Activated CD8-positive, alpha-beta memory T cell treated with anti-CD3 and anti-CD28 coated beads for 36 hours (primary cell): ENCODE measurements around the gene SLC47A2. TPM values are rescaled to one million over a fixed set of nuclear protein-coding genes. Genes with fewer than 3 reads are reported as not detected.

ENCODE experiments used
- CTCF ChIA-PET: fragments of 350-600 bp; sonication (Branson Sonifier 250); formaldehyde crosslinking; loops from one replicate; lab custom pipeline; 2021; ENCODE audit warnings: antibody characterized with exemption; lab: Charles Lee
- POLR2A ChIA-PET: fragments of 350-600 bp; sonication (Branson Sonifier 250); formaldehyde crosslinking; loops from one replicate; lab custom pipeline; 2021; ENCODE audit warnings: antibody characterized with exemption; lab: Charles Lee
- total RNA-seq, 2 experiments: library from RNA; stranded (reverse); gene quantifications; one replicate each; pipeline ENCODE4 v1.2.3, GENCODE V29; 2021

SLC47A2 gene
- total RNA-seq, 2 experiments from 2014 or later, result not detected

DNA sequence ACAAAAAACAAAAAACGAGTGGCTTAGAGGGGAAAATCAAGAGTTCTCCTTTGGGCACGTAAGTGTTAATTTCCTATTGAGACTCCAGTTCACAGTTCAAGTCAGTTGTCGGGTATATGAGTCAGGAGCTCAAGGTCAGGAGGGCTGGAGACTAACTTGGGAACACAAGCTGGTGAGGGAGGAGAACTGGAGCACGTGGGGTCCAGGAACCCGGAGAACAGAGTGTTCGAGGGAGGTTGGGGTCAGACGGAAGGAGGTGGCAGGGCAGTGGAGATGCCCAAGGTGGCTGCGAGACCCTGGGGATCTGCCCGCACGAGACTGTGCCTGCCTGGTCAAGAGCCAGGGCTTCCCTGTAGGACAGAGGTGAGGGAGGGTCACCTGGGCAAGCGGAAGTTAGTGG is 19.7 kb upstream of the SLC47A2 start:
- ChIA-PET POLR2A (no interaction called here), CTCF (no interaction called here)

DNA sequence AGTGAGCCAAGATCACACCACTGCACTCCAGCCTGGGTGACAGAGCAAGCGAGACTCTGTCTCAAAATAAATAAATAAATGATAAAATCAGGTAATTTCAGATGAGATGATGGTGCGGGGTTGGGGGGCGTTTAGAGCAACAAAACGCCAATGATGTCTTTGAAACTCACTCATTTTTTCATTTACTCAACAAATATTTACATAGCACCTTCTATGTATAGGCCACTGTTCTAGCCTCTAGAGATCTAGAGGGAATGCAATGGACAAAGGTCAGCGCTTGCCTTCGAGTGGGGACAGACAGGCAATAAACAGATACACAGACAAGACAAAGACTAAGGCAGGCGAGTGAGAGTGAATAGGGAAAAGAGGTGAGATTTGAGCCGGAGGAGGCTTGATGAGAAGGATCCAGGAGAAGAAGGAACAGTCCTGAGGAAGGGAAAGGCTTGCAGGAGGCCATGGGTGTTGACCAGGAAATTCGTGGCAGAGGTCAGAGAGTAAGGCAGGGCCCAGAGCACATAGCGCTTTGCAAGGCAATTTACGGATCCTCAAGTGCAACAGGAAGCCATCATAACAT is 17.7 kb upstream of the SLC47A2 start:
- ChIA-PET POLR2A (no interaction called here), CTCF (no interaction called here)

- ChIA-PET POLR2A (interaction anchor here (0.7 kb wide), 1 partner anchor 70 kb away, joined by 3 read pairs; no protein-coding TSS in a partner anchor), CTCF (no interaction called here)
Measured at GRCh38 chr17:19731626-19732025, 15.2 kb upstream of the SLC47A2 start.

- CTCF ChIA-PET, result no interaction called here
Measured at GRCh38 chr17:19730843-19731242, 14.5 kb upstream of the SLC47A2 start.

GRCh38 chr17:19729900-19730299 is 13.5 kb upstream of the SLC47A2 start:
- POLR2A ChIA-PET, result no interaction called here
- CTCF ChIA-PET, result no interaction called here

More at GRCh38 chr17:19730843-19731242, 14.5 kb upstream of the SLC47A2 start:
- POLR2A ChIA-PET, result no interaction called here

DNA sequence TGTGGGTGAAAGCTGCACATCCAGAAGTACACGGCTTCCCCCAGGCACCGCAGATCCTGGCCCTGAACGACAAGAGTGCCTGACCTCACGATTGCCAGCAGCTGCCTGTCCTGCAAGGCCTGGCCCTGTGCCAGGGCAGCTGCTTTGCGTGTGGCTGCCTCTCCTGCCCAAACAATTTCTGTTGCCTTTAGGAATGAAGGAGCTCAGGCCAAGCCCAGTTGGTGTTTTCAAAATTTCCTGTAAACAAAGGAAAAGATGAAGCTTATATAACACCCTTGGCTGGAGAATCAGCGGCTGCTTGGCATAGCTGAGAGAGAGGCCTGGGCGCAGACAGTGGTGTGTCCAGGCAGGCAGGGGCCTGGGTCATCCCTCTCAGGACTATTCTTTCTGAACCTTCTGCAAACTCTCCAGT is 11.7 kb upstream of the SLC47A2 start:
- ChIA-PET POLR2A (no interaction called here), CTCF (no interaction called here)

DNA sequence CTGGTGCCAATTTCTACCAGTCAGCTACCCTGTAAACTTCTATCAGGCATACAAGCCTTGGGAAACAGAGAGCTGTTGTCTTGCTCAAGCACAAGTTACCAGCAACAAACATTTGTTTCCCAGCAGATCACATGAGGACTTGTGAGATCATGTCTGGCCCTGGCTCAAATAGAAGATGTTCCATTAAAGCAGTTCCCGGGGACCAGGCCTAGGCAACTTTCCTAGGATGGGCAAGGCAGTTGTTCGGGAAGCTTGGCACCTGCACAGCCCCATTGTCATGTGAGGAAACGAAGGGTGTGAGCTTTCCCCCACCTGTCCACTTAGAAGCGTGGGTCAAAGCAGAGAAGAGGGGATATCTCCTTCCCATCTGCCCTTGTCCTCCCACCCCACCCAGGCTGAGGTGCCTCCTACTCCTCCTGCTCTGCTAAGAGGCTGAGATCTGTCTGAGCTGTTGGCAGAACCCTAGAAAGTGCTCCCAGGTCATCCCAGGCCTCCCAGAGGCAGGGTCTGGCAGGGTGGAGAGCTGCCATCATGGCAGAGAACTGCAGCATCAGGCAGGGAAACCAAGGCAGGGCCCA is 11.2 kb upstream of the SLC47A2 start:
- POLR2A ChIA-PET, result no interaction called here
- CTCF ChIA-PET, result no interaction called here

DNA sequence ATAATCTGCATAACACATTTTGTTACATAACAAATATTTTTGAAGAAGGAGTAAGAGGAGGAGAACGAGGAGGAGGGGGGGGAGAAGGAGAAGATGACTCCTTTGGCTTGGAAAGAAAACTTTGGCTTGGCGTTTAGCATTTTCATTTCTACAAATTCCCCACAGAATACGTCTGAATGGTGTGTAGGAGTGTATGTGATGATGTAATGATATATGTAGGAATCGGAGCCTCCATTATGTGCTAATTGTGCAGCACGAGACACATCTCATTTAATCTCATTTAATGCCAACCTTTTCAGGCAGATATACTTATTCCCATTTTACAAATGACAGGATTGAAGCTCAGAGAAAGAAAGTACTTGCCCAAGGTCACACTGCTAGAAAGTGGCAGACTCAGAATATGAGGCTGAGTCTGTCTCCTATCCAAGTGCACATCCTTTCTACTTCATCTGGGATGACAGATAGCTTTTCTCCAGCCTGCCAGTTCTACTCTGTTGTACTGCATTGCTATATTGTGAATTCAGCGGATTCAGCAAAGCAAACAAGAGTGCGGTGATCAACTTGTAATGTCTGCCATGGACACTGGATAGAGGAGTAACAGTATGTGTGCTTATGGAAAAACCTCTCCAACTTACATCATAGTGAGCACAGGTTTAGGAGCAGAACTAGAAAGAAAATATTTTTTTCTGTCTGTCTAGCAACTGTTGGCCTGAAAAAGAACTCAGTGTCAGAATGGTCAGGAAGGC is 10.4 kb upstream of the SLC47A2 start:
- CTCF ChIA-PET, result interaction anchor here (1.2 kb wide), 1 partner anchor 36 kb away, joined by 3 read pairs; no protein-coding TSS in a partner anchor
- POLR2A ChIA-PET, result no interaction called here

GRCh38 chr17:19725486-19725885 is 9.1 kb upstream of the SLC47A2 start:
- CTCF ChIA-PET, result interaction anchor here (0.6 to 1.2 kb wide), 3 partner anchors 37 to 196 kb away, joined by 3 read pairs; no protein-coding TSS in a partner anchor
- POLR2A ChIA-PET, result no interaction called here

DNA sequence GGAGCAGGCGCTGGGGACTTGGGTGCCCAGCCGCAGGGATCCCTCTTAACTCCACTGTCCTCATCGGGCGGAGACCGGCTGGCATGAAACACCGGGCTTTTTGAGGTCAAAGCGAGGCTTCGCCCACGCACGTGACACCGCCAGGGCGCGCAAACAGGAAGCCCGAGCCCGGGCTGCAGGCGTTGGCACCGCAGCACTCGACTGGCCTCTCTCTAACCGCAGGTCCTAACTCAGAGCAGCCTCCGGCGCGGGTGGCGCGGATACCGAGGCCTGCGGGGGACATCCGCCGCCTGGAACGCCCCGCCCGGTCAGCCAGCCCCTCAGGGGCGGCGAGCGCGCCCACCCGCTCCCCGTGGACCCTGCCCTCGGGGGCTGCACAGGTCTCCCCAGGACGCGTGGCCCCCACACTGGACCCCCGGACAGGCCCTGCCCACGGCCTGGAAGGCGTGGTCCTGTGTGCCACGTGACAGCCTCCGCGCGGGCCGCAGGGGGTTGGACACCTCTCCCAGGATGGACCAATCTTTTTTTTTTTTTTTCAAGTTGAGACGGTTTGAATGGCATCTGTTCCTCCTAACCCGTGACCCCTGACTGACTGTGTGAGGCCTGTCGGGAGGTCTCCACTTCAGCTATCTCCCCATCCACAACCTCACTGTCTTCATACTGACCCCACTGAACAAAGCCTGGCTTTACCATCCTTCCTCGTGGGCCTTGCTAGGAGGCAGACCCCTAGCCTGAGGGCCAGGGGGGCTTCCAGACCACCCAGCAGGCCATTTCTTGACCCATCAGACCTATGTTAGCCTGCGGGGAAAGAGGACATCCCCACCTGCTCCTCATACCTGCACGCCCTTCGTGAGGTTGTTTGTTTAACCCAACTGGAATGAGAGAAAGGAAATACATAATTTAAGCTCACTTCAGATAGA is 8.4 kb upstream of the SLC47A2 start:
- ChIA-PET CTCF (interaction anchor here (0.6 to 0.7 kb wide), 2 partner anchors 38 to 195 kb away, joined by 3 read pairs; no protein-coding TSS in a partner anchor), POLR2A (no interaction called here)

GRCh38 chr17:19723964-19724363 is 7.6 kb upstream of the SLC47A2 start:
- ChIA-PET CTCF (interaction anchor here (0.7 kb wide), 1 partner anchor 32 kb away, joined by 4 read pairs; no protein-coding TSS in a partner anchor), POLR2A (no interaction called here)

GRCh38 chr17:19720631-19721426 is 4.4 kb upstream of the SLC47A2 start:
- POLR2A ChIA-PET, result no interaction called here
- CTCF ChIA-PET, result interaction anchor here (0.6 to 1.0 kb wide), 2 partner anchors 20 to 44 kb away, joined by 3 to 5 read pairs; no protein-coding TSS in a partner anchor

DNA sequence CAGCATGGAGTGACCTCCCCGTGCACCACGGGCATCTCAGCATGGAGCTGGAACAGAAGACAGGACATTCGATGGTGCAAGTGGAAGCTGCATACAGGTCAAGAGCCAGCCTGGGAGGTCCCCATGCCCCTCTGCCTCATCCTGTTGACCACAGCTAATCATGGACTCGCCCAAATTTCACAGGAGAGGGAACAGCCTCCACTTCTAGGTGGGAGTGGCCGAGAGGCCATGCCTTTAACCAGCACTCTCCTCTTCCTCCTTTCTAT is 3.8 kb upstream of the SLC47A2 start:
- POLR2A ChIA-PET, result no interaction called here

DNA sequence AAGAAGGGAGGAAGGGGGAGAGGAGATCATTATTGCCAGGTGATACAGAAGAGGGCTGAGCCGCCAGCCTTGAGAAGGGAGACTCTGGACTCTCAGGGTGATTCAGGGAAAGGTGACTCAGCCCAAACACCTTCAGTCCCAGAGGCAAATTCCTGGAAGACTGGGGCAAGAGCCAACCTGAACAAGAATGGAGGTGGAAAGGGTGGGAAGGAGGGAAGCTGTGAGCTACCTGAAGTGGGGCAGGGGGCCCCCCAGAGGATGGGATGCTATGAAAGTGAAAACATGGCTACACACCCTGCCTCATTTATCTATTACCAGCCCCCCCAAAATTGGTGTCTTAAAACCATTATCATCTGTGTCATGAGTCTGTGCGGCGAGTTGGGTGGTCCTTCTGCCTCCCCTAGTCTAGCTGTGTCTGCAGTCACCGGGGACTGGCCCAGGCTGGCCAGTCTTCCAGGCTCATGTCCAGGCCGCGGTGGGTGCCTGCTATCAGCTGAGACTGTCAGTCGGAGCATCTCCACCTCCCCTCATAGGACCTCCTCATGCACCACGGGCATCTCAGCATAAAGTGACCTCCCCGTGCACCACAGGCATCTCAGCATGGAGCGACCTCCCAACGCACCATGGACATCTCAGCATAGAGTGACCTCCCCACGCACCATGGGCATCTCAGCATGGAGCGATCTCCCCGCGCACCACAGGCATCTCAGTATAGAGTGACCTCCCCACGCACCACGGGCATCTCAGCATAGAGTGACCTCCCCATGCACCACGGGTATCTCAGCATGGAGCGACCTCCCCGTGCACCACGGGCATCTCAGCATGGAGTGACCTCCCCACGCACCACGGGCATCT is 3.2 kb upstream of the SLC47A2 start:
- ChIA-PET CTCF (interaction anchor here (0.6 to 1.0 kb wide), 2 partner anchors 21 to 25 kb away, joined by 3 to 5 read pairs; no protein-coding TSS in a partner anchor), POLR2A (no interaction called here)

More for the DNA sequence above, 3.8 kb upstream of the SLC47A2 start:
- CTCF ChIA-PET, result interaction anchor here (1.0 kb wide), 1 partner anchor 20 kb away, joined by 5 read pairs; no protein-coding TSS in a partner anchor

GRCh38 chr17:19718613-19719354 is 2.4 kb upstream of the SLC47A2 start:
- CTCF ChIA-PET, result interaction anchor here (0.6 kb wide), 1 partner anchor 26 kb away, joined by 3 read pairs; no protein-coding TSS in a partner anchor
- POLR2A ChIA-PET, result no interaction called here

DNA sequence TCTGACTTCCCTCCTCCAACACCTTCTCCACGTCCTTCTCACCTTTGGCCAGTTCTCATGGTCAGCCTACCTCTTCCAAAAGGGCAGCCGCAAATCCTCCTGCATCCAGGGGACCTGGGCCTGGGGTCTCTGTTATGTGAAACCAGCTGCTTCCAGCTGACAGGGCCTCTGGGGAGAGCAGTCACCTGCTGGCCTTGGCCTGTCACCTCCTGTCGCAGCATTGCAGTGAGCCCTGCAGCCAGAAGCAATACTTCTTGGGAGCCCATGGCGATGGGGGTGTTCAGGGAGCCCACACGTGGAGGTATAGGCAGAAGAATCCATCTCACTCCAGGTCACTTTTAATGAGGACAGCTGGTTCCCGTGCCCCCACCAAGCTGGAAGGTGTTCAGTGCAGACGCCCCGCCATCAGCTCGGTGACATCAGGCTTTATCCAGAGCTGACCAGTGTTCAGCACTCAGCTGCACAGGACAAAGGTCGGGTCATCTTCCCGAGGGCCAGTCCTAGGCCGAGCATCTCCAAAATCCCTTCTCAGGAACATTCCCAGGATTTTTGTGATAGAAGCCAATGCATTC is 1.7 kb upstream of the SLC47A2 start:
- CTCF ChIA-PET, result no interaction called here

More for the DNA sequence above, 1.7 kb upstream of the SLC47A2 start:
- POLR2A ChIA-PET, result no interaction called here
